PC-3 (cell line): Measurements from ENCODE around the gene UGT3A2. TPM values are rescaled to one million over a fixed set of nuclear protein-coding genes. Genes with fewer than 3 reads are reported as not detected.
A peak's percentile ranks its signal among the peaks of the same experiment; 100 is the strongest.

Experiments
- ATAC-seq: fragments of 200-7000 bp; cut with Tn5 transposase; 2 replicates; pipeline ENCODE4 v1.9.1; 2020; ENCODE audit warnings: mild to moderate bottlenecking, moderate library complexity
- BruUV-seq: library from RNA; stranded (reverse); fragments of 400-500 nt; replicated peaks from 2 replicates; lab custom pipeline; 2021; lab: Mats Ljungman, UMichigan
- CTCF ChIA-PET: fragments of 300-600 bp; sonication (Branson Sonifier 250); formaldehyde crosslinking; loops from one replicate; lab custom pipeline; 2022; ENCODE audit warnings: antibody characterized with exemption; lab: Charles Lee
- POLR2A ChIA-PET: fragments of 300-600 bp; sonication (Branson Sonifier 250); formaldehyde crosslinking; loops from one replicate; lab custom pipeline; 2022; ENCODE audit warnings: antibody characterized with exemption; ENCODE audit not compliant: unreplicated experiment; lab: Charles Lee
- DNase-seq: peaks from one replicate; pipeline ENCODE4 v3.0.0-alpha.2; 2015
- H2AFZ ChIP-seq: fragments of 300-600 bp; sonication (generic); 2 replicates; pipeline ENCODE4 v1.6.0; 2016; ENCODE audit warnings: antibody characterized with exemption, low read length
- H3F3A ChIP-seq: fragments of 300-600 bp; sonication (generic); one replicate; pipeline ENCODE4 v1.6.0; 2017; ENCODE audit warnings: antibody characterized with exemption, low read length, control low read depth, mild to moderate bottlenecking; ENCODE audit not compliant: unreplicated experiment
- H3K27ac ChIP-seq: fragments of 300-600 bp; sonication (generic); 2 replicates; pipeline ENCODE4 v1.5.1; 2016; ENCODE audit warnings: mild to moderate bottlenecking, low read length
- H3K27me3 ChIP-seq: fragments of 300-600 bp; sonication (generic); 2 replicates; pipeline ENCODE4 v1.6.1; 2016; ENCODE audit warnings: low read length, mixed read lengths
- H3K36me3 ChIP-seq: fragments of 300-600 bp; sonication (generic); 2 replicates; pipeline ENCODE4 v1.6.1; 2016; ENCODE audit warnings: low read depth, mixed run types, low read length, mixed read lengths
- H3K4me1 ChIP-seq: fragments of 300-600 bp; sonication (generic); 2 replicates; pipeline ENCODE4 v1.5.1; 2016; ENCODE audit warnings: low read length; ENCODE audit not compliant: insufficient read depth
- H3K4me2 ChIP-seq: fragments of 300-600 bp; sonication (generic); 2 replicates; pipeline ENCODE4 v1.6.0; 2016; ENCODE audit warnings: low read length
- H3K4me3 ChIP-seq: fragments of 300-600 bp; sonication (generic); 2 replicates; pipeline ENCODE4 v1.5.1; 2016; ENCODE audit warnings: mild to moderate bottlenecking, low read length, mixed read lengths
- H3K79me2 ChIP-seq: fragments of 300-600 bp; sonication (generic); 2 replicates; pipeline ENCODE4 v1.6.1; 2017; ENCODE audit warnings: low read length, mixed read lengths
- H3K9ac ChIP-seq: fragments of 300-600 bp; sonication (generic); 2 replicates; pipeline ENCODE4 v1.6.0; 2016; ENCODE audit warnings: mild to moderate bottlenecking, low read length
- H3K9me2 ChIP-seq: fragments of 300-600 bp; sonication (generic); replicated peaks from 2 replicates; pipeline ENCODE4 v1.6.1; 2016; ENCODE audit warnings: mixed run types, low read length, mixed read lengths
- H3K9me3 ChIP-seq: fragments of 300-600 bp; sonication (generic); 2 replicates; pipeline ENCODE4 v1.6.1; 2016; ENCODE audit warnings: low read length, mixed read lengths
- H4K20me1 ChIP-seq: fragments of 300-600 bp; sonication (generic); 2 replicates; pipeline ENCODE4 v1.6.1; 2016; ENCODE audit warnings: low read length, mixed read lengths
- EZH2 ChIP-seq: fragments of 300-600 bp; sonication (generic); IDR thresholded peaks from one replicate; pipeline ENCODE4 v1.6.1; 2017; ENCODE audit warnings: antibody characterized with exemption, mild to moderate bottlenecking, low read length; ENCODE audit not compliant: unreplicated experiment
- EZH2phosphoT487 ChIP-seq: fragments of 300-600 bp; sonication (generic); IDR thresholded peaks from 2 replicates; pipeline ENCODE4 v1.6.1; 2018; ENCODE audit warnings: mild to moderate bottlenecking, antibody characterized with exemption, low read length, borderline replicate concordance
- intact Hi-C: fragments of 100-400 bp; cut with micrococcal nuclease; formaldehyde crosslinking; loops from 2 replicates; pipeline ENCODE4 v1.9.0; 2023
- total RNA-seq: library from RNA; depleted of rRNA; stranded (reverse); fragments of >200 nt; gene quantifications from 2 replicates; pipeline ENCODE4 v1.2.3, GENCODE V29; 2014
- TF ChIP-seq, protein P1 (sequence below): fragments of 300-600 bp; sonication (generic); conservative IDR thresholded peaks from 2 replicates; pipeline ENCODE4 v1.5.1; 2017; ENCODE audit warnings: antibody characterized with exemption, low read depth, mild to moderate bottlenecking, low read length

Gene UGT3A2
- total RNA-seq, 1 experiment from 2014 or later = not detected

DNA sequence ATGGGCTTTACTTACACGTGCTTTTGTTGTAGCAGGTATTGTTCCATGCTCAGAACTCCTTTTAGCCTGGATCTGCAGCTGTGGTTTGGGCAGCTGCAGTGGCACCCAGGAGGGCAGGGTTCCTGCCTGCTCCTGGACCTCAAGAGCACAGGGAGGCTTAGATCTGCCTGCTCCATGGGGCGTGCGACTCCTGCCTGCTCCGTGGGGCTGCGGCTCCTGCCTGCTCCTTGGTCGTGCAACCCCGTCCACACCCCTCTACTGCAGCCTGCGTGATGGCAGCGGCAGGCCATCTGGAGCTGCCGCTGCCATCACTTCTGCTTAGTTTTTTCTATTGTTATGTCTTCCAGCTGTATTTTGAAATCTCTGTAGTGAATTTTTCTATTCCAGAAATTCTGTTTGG, 11.7 kb upstream of the UGT3A2 start:
- Histone ChIP-seq H3K4me2 (no peak overlapping the region), H3K9me2 (no peaks in the 10 kb centered on the region), H3K27me3 (peaks cover 29% of the 10 kb centered on the region), H3K9me3 (no peaks in the 10 kb centered on the region), H3K27ac (no peak overlapping the region), H2AFZ (no peak overlapping the region), H4K20me1 (no peaks in the 10 kb centered on the region), H3K4me1 (peaks cover 5% of the 10 kb centered on the region; the same call in 1 of the 2 replicates), H3F3A (no peaks in the 10 kb centered on the region), H3K79me2 (no peaks in the 10 kb centered on the region), H3K9ac (no peak overlapping the region), H3K36me3 (no peaks in the 10 kb centered on the region), H3K4me3 (no peak overlapping the region)
- ChIA-PET CTCF (interaction anchor here (0.5 to 1.5 kb wide), 25 partner anchors 9 to 1260 kb away, joined by 3 to 32 read pairs (median 4); partner anchors contain the start of genes NADK2 and RANBP3L), POLR2A (interaction anchor here (0.6 to 1.1 kb wide), 2 partner anchors 19 to 73 kb away, joined by 3 to 6 read pairs; partner anchors contain the start of genes LMBRD2 and SKP2)
- ATAC-seq = no peak
- no TSS peak for BruUV-seq
- intact Hi-C loops = loop anchor here (2.0 kb wide), 2 partner anchors 72 to 162 kb away; partner anchors contain the start of genes LMBRD2 and NADK2
- TF ChIP-seq EZH2phosphoT487 (no peak), EZH2 (no peak)
- TF ChIP-seq, protein P1, sequence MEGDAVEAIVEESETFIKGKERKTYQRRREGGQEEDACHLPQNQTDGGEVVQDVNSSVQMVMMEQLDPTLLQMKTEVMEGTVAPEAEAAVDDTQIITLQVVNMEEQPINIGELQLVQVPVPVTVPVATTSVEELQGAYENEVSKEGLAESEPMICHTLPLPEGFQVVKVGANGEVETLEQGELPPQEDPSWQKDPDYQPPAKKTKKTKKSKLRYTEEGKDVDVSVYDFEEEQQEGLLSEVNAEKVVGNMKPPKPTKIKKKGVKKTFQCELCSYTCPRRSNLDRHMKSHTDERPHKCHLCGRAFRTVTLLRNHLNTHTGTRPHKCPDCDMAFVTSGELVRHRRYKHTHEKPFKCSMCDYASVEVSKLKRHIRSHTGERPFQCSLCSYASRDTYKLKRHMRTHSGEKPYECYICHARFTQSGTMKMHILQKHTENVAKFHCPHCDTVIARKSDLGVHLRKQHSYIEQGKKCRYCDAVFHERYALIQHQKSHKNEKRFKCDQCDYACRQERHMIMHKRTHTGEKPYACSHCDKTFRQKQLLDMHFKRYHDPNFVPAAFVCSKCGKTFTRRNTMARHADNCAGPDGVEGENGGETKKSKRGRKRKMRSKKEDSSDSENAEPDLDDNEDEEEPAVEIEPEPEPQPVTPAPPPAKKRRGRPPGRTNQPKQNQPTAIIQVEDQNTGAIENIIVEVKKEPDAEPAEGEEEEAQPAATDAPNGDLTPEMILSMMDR = no peak
- no peak for DNase-seq

DNA sequence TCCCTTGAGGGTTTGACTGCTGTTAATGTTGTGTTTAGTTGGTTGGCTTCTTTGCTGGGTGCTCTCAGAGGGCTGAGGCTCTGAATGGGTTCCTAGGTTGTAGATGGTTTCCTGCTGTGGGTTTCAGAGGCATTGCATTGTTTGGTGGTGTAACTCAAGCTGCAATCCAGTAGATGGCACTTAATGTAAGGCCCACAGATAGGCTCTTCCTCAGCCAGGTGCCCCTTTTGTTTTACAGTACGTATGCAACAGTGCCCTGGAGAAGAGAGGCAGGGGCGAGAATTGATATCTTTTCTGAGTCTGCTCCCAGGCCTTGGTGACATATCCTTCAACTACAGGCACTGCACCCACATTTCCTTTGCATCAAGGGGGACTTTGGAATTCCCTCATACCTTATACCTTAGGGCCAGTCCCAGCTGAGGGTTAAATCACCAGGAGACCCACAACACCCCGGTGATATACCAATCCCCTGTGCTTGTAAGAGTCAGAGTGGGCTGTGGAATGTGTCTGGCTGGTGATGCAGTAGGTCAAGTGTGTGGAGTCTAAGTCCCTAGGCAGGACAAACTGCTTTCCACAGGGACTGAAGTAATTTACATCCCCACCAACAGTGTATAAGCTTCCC, 7.0 kb upstream of the UGT3A2 start:
- no TSS peak for BruUV-seq
- no peak overlapping the region for H3K4me2 ChIP-seq
- ChIA-PET CTCF (no interaction called here), POLR2A (interaction anchor here (0.6 kb wide), 1 partner anchor 59 kb away, joined by 5 read pairs; no protein-coding TSS in a partner anchor)
- no peaks in the 10 kb centered on the region for H3K9me3 ChIP-seq
- H2AFZ ChIP-seq = no peak overlapping the region
- no peaks in the 10 kb centered on the region for H3K9me2 ChIP-seq
- DNase-seq = peak; percentile 39
- no peaks in the 10 kb centered on the region for H4K20me1 ChIP-seq
- H3K4me1 ChIP-seq = no peaks in the 10 kb centered on the region
- intact Hi-C loops = no loop called here
- peaks cover 43% of the 10 kb centered on the region for H3K27me3 ChIP-seq
- H3K36me3 ChIP-seq = no peaks in the 10 kb centered on the region
- no peaks in the 10 kb centered on the region for H3K79me2 ChIP-seq
- no peak overlapping the region for H3K9ac ChIP-seq
- no peaks in the 10 kb centered on the region for H3F3A ChIP-seq
- H3K27ac ChIP-seq = no peak overlapping the region
- no peak overlapping the region for H3K4me3 ChIP-seq
- ATAC-seq = peak; percentile 79
- TF ChIP-seq, protein P1 = peak; percentile 55
- TF ChIP-seq EZH2 = no peak
